ENCODE data around the gene GRAMD4.

Gene GRAMD4

DNA sequence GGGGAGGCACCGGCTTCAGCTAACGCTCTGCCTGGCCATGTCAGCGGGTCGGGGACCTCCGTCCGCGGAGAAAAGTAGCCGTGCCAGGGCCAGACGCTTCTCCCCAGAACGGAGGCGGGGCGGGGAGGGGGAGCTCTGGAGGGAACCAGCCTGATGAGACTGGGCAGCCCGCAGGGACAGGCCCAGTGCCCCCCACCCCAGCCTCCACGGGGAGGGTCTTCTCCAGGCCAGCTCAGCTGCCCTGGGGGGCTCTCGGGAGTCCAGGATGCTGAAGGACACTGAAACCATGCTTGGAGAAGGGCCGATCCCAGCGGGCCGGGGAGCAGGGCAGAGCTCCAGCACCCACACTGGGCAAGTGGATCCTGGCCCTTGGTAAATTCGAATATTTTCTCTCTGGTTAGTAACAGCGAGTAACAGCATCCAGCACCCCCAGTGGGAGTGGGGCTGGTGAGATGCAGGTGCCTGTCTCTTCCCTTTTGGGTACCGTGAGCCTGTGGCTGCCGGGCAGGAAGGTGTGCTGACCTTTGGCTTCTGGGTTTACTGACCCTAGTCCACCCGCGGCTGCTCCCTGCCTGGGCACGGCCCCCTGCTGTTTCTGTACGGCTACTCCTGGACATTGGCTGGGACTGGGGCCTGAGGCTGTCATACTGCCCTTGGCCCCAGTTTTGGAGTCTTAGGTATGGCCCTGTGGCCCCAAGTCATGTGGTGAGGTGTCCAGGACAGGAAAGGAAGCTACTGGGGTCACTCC, 35.8 kb downstream of the GRAMD4 start:
- DNase-seq (ENCODE audit: low read depth in 2 of 2) = no peak

GRCh38 chr22:46656856-46657654, 36.9 kb downstream of the GRAMD4 start:
- DNase-seq (ENCODE audit: low read depth in 2 of 2) = no peak

DNA sequence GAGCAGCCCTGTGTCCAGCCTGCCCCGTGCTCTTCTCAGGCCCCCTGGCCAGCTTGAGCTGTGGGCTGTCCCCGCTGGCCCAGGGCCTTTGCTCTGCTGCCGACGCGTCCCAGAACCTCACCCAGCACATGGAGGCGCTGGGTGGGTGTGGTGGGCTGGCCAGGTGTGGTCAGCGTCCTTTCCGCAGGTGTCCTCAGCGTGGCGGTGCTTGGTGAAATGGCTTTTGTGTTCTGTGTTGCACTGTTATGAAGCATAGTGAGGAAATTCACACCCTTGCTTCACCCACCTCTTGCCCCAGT, 37.4 kb downstream of the GRAMD4 start:
- no peak for DNase-seq (ENCODE audit: low read depth in 2 of 2)

DNA sequence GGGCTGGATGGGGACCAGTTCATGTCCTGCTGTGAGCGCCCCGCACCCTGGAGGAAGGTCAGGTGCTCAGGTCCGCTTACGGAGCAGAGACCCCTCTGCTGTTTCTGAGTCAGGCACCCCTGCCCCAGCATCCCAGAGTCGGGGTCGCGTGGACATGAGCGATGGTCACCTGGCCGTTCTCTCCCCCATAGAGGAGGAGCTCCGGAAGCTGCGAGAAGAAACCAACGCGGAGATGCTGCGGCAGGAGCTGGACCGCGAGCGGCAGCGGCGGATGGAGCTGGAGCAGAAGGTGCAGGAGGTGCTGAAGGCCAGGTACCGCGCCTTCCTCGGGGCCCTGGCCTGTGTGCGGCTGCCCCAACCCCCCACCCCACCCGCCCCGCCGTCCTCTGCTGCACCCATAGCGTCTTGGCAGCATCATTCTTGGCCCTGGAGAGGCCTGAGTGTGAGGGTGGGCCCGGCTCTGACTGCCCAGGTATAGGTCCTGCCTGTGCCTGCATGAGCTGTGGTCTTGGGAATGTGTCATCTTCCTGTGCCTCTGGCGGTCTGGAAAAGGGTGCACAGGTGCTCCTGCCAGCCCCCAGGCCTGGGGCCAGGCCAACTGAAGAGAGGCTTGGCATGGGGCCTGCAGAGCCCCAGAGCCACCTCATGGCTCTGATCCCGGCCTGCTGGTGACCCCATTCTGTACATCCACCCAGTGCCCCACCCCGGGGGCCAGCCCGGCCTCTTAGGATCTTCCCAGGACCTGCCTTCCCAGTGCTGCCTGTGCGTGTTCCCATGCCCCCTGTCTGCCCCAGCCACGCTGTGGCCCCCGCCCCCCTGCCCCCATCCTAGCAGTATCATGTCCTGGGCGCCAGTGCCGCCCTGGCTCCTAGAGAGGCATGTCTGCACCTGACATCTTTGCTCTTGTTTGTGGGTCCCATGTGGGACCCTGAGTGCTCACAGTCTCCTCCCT, 38.1 kb downstream of the GRAMD4 start:
- DNase-seq (ENCODE audit: low read depth in 2 of 2) = no peak

- DNase-seq (ENCODE audit: low read depth in 2 of 2) = no peak
Measured at GRCh38 chr22:46659059-46659790, 39.0 kb downstream of the GRAMD4 start.

DNA sequence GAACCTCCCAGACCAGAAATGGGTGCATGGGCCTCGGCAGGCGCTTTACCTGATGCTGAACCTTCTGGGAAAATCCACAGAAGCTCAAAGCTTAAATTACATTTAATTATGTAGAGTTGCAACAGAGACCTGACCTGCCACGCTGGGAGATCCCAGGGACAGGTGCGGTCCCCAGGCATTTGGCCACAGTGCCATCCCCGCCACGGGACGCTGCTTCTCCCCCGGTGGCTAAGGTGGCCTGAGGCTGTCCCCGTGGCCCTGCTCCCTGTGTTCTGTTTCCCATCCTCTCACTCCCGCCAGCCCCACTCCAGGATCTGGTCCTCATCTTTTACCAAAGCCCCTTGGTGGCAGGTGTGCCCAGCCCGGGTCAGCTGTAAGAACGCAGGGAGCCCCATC, 39.6 kb downstream of the GRAMD4 start:
- no peak for DNase-seq (ENCODE audit: low read depth in 2 of 2)

DNA sequence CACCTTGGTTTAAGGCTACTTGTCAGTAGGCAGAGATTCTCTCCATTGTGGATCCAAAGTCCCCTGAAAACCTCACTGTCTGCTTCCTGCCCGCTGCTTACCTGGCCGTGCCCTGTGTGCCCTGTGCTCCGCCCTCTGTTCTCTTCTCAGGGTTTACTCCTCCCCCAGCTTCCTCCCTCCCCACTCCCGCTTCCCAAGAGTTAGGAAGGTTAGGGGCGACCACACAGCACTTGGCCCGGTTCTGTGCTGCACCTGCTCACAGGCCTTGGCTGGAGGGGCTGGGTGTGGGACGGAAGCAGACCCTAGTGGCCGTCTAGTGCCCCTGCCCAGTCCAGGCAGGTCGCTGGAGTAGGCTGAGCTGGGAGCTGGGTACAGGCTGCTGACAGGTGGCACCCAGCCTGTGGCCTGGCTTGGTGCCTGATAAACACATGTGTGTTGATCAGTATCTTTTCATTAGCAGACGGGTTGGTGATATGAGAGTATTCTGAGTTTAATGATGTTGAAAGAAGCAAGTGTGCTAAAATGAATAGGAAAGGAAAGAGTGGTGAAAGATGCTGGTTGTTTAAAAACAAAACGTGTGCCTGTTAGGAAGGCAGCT, 40.5 kb downstream of the GRAMD4 start:
- no peak for DNase-seq (ENCODE audit: low read depth in 2 of 2)

DNA sequence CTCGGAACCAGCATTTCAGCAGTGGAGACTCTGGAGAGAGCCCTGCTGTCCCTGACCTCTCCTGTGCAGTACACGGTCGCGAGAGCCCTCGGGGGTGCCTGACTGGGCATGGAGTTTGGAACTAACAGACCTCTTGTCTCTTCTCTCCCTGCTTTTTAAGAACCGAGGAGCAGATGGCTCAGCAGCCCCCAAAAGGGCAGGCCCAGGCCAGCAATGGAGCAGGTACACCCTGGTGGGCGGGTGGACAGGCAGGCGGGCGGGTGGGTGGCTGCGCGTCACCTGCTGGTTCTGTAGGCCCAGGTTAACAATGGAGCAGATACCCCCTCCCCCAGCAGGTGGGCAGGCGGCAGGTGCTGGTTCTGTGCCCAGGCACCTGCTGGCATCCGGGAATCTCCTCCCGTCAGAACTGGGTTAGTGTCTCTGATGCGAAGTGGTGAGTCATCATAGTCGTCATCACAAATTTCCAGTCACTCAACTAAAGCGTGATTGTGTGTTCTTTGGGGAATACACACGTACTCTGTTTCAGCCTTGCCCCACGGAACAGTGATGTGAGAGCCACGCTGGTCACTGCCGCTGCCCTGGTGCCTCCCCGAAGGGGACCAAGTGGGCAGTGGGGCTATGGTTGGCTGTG, 41.1 kb downstream of the GRAMD4 start:
- no peak for DNase-seq (ENCODE audit: low read depth in 2 of 2)

- DNase-seq (ENCODE audit: low read depth in 2 of 2) = no peak
Measured at GRCh38 chr22:46662226-46662625, 42.0 kb downstream of the GRAMD4 start.

DNA sequence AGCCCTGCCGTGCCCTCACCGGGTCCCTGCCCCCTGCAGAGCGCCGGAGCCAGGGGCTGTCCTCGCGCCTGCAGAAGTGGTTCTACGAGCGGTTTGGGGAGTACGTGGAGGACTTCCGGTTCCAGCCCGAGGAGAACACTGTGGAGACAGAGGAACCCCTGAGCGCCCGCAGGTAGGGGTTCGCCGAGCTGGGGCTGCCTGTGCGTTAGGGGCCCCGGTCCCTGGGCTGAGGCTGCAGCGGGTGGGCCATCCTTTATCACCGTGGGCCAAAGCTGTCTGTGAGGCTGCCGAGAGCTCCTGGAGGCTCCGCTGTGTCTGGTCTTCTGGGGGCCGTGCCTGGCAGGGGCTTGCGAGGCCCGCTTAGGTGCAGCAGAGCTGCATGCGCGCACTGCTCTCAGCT, 42.8 kb downstream of the GRAMD4 start:
- no peak for DNase-seq (ENCODE audit: low read depth in 2 of 2)

DNA sequence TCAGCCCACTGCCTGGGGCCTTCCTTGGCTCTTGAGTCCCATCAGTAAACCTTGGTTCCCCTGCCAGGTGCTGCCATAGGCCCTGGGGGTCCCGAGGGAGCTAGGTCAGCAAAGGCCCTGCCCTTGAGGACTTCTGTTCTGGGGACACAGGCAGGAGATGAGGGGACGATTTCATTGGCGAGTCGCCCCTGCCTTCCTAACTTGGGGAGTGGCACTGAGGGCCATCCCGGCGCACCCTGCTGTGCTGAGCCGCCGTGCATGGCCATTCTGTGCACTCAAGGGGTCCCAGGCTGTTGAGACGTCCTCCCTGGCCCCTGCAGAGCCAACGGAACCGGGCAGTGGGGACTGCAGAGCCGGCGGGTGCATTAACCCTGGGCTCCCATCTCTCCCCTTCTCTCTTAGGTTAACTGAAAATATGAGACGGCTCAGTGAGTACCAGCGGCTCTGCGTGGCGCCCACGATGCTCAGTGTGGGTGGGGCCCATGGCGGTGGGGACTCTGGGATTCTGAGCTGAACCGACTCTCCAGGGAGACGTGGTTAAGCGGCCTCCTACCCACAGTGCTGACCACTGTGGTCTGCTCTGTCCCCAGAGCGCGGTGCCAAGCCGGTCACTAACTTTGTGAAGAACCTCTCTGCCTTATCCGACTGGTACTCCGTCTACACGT, 43.4 kb downstream of the GRAMD4 start:
- no peak for DNase-seq (ENCODE audit: low read depth in 2 of 2)

DNA sequence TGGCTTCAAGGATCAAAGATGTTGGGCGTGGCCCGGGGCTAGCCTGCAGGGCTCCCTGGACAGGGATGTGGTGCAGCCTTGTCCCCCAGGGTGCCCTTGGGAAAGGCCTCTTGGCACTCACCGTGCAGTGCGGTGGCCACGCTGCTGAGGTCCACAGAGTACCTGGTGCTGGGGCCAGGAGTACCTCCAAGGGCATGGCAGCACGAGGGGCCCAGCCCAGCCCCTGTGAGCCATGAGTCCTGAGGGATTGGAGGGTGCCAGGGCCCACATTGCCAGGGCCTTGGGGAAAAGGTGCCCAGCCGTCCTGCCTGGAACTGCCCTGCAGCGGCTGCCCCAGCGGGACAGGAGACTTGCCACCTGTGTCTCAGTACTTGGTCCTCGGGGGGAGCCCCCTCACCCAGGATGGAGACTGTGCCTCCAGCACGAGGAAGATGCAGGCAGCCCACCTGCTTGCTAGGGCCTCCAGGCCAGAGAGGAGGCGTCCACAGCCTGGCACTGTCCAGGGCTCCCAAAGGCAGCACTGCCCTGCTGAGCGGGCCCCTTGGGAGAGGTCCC, 44.2 kb downstream of the GRAMD4 start:
- DNase-seq (ENCODE audit: low read depth in 2 of 2) = no peak

GRCh38 chr22:46665151-46665695, 45.0 kb downstream of the GRAMD4 start:
- no peak for DNase-seq (ENCODE audit: low read depth in 2 of 2)

- no peak for DNase-seq (ENCODE audit: low read depth in 2 of 2)
Measured at GRCh38 chr22:46665751-46666280, 45.6 kb downstream of the GRAMD4 start.

DNA sequence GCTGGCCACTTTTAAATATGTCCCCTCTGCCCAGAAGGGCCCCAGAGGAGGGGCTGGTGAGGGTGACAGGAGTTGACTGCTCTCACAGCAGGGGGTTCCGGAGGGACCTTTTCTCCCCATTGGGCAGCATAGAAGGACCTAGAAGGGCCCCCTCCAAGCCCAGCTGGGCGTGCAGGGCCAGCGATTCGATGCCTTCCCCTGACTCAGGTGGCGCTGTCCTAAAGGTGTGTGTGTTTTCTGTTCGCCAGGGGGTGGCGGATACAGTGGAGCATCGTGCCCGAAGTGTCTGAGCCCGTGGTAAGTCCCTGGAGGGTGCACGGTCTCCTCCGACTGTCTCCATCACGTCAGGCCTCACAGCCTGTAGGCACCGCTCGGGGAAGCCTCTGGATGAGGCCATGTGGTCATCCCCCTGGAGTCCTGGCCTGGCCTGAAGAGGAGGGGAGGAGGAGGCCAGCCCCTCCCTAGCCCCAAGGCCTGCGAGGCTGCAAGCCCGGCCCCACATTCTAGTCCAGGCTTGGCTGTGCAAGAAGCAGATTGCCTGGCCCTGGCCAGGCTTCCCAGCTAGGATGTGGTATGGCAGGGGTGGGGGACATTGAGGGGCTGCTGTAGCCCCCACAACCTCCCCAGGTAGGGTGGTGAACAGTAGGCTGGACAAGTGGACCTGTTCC, 46.5 kb downstream of the GRAMD4 start:
- DNase-seq (ENCODE audit: low read depth in 2 of 2) = no peak

DNA sequence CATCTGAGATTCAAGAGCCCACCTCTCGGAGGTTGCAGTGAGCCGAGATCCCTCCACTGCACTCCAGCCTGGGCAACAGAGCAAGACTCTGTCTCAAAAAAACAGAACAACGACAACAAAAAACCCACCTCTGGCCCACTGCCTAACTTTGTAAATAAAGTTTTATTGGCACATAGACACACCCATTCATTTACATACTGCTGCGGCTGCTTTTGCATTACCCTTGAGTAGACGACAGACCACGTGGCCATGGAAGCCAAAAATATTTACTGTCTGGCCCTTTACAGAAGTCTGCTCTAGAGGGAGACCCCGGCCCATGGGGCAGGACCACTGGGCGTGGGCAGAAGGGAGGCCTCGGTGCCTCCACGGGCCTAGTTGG, 47.0 kb downstream of the GRAMD4 start:
- DNase-seq (ENCODE audit: low read depth in 2 of 2) = no peak

- no peak for DNase-seq (ENCODE audit: low read depth in 2 of 2)
Measured at GRCh38 chr22:46668116-46668515, 47.9 kb downstream of the GRAMD4 start.

GRCh38 chr22:46669201-46669600, 49.0 kb downstream of the GRAMD4 start:
- no peak for DNase-seq (ENCODE audit: low read depth in 2 of 2)
